Measurements from ENCODE around the gene KCTD10. TPM values are rescaled to one million over a fixed set of nuclear protein-coding genes. Genes with fewer than 3 reads are reported as not detected.

Gene KCTD10
- total and polyA plus RNA-seq, 2 experiments from 2014 or later, result 64.5 to 102 TPM

DNA sequence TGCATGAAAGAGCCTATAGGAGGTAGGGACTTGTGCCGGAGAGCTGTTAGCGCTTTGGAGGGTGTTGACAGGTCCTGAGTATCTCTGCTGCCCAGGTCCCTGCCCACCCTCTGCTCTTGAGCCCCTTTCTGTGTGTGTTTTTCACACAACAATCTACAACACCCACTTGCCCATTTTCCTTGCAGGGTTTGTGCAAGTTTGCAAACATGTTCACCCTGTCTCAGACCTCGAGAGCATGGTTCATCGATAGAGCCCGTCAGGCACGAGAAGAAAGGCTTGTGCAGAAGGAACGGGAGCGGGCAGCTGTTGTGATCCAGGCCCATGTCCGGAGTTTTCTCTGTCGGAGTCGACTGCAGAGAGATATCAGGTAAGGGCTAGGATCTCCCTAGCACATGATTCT is 6.2 kb upstream of the KCTD10 start:
- TF ChIP-seq, protein P1, sequence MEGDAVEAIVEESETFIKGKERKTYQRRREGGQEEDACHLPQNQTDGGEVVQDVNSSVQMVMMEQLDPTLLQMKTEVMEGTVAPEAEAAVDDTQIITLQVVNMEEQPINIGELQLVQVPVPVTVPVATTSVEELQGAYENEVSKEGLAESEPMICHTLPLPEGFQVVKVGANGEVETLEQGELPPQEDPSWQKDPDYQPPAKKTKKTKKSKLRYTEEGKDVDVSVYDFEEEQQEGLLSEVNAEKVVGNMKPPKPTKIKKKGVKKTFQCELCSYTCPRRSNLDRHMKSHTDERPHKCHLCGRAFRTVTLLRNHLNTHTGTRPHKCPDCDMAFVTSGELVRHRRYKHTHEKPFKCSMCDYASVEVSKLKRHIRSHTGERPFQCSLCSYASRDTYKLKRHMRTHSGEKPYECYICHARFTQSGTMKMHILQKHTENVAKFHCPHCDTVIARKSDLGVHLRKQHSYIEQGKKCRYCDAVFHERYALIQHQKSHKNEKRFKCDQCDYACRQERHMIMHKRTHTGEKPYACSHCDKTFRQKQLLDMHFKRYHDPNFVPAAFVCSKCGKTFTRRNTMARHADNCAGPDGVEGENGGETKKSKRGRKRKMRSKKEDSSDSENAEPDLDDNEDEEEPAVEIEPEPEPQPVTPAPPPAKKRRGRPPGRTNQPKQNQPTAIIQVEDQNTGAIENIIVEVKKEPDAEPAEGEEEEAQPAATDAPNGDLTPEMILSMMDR (IDR thresholded peaks at IDR 0.05; ENCODE audit: low read depth, low read length), result no peak
- Histone ChIP-seq H3K4me1 (ENCODE audit: low read depth) (peaks cover 4% of the 10 kb centered on the region), H3K36me3 (peaks cover 47% of the 10 kb centered on the region), H3K27me3 (no peaks in the 10 kb centered on the region), H3K4me3 (no peak overlapping the region), H3K27ac (no peak overlapping the region), H3K9me3 (ENCODE audit: low read depth) (no peaks in the 10 kb centered on the region)
- DNase-seq (ENCODE audit: low read depth in 1 of 2, low spot score in 1 of 2), result no peak

DNA sequence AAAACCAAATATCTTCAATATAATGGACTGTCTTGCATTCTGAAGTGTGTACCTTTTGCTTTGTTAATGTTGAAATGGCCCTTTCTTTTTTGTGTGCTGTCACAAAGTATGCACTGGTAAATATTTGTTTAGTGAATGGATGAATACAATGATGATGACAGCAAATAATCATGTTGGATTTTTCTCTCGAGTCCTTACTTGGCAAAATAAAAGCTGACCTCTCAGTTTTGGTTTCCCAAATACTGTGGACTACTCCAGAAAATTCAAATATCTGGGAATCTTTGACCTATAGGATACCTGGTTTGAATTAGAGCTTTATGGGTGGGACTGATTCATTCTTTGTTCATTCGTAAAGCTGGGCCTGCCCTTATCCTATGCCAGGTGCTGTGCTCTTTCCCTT is 5.8 kb upstream of the KCTD10 start:
- H3K36me3 ChIP-seq, result peaks cover 42% of the 10 kb centered on the region

DNA sequence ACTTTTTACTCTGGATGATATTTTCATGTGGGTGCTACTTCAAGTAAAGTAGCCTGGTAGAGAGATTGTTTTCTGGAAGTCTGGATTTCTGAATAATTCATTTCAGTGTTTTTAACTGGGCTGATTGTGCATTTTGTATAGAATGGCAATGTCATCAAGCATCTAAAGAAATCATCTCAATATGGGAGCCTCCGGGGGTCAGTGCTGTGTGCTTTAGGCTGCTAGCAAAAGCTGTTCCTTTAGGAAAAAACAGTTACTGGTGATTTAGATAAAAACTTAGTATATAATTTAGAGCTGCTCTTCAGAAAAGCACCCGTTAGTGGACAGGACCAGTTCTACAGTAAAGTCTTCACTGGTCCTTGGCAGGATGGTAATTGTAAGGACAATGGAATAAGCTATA is 5.4 kb upstream of the KCTD10 start:
- Histone ChIP-seq H3K36me3 (peaks cover 38% of the 10 kb centered on the region), H3K4me1 (ENCODE audit: low read depth) (peaks cover 6% of the 10 kb centered on the region), H3K27me3 (no peaks in the 10 kb centered on the region), H3K9me3 (ENCODE audit: low read depth) (no peaks in the 10 kb centered on the region), H3K27ac (no peak overlapping the region), H3K4me3 (no peak overlapping the region)
- TF ChIP-seq, protein P1 (IDR thresholded peaks at IDR 0.05; ENCODE audit: low read depth, low read length), result no peak
- DNase-seq (ENCODE audit: low read depth in 1 of 2, low spot score in 1 of 2), result no peak

More for the DNA sequence above, 5.8 kb upstream of the KCTD10 start:
- H3K27ac ChIP-seq, result no peak overlapping the region
- H3K9me3 ChIP-seq (ENCODE audit: low read depth), result no peaks in the 10 kb centered on the region
- no peak overlapping the region for H3K4me3 ChIP-seq
- no peak for DNase-seq (ENCODE audit: low read depth in 1 of 2, low spot score in 1 of 2)
- TF ChIP-seq, protein P1 (IDR thresholded peaks at IDR 0.05; ENCODE audit: low read depth, low read length), result no peak
- no peaks in the 10 kb centered on the region for H3K27me3 ChIP-seq
- H3K4me1 ChIP-seq (ENCODE audit: low read depth), result peaks cover 6% of the 10 kb centered on the region

DNA sequence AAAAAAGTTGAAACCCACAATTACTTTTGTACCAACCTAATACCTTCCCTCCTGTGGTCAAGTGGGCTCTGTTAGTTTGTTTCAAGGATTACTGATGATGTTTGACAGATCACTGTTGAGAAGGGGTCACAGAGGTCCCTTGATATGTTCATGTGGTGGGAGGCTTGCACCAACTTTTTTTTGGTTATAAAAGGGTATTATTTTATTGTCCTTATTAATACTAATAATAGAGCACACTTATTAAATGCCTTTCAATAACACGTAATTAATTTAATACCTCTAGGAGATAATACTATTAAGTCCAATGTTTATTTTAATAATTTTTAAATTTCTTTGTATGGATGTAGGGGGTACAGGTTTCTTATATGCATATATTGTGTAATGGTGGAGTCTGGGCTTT is 4.8 kb upstream of the KCTD10 start:
- TF ChIP-seq, protein P1 (IDR thresholded peaks at IDR 0.05; ENCODE audit: low read depth, low read length), result no peak
- no peaks in the 10 kb centered on the region for H3K9me3 ChIP-seq (ENCODE audit: low read depth)
- H3K36me3 ChIP-seq, result peaks cover 33% of the 10 kb centered on the region
- H3K27ac ChIP-seq, result no peak overlapping the region
- no peak overlapping the region for H3K4me3 ChIP-seq
- DNase-seq (ENCODE audit: low read depth in 1 of 2, low spot score in 1 of 2), result no peak
- H3K4me1 ChIP-seq (ENCODE audit: low read depth), result peaks cover 6% of the 10 kb centered on the region
- no peaks in the 10 kb centered on the region for H3K27me3 ChIP-seq

DNA sequence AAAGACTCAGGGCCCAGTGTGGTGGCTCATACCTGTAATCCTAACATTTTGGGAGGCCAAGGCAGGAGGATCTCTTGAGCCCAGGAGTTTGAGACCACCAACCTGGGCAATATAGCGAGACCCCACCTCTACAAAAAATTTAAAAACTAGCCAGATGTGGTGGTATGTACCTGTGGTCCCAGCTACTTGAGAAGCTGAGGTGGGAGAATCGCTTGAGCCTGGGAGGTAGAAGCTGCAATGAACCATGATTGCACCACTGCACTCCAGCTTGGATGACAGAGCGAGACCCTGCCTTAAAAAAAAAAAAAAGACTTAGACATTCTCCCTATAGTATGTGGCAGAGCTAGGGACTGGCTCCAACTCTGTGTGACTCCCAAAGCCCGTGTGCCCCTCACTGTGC is 3.3 kb upstream of the KCTD10 start:
- Histone ChIP-seq H3K36me3 (peaks cover 18% of the 10 kb centered on the region), H3K4me1 (ENCODE audit: low read depth) (peaks cover 16% of the 10 kb centered on the region), H3K9me3 (ENCODE audit: low read depth) (no peaks in the 10 kb centered on the region), H3K27me3 (no peaks in the 10 kb centered on the region), H3K4me3 (no peak overlapping the region), H3K27ac (no peak overlapping the region)
- DNase-seq (ENCODE audit: low read depth in 1 of 2, low spot score in 1 of 2), result no peak
- TF ChIP-seq, protein P1 (IDR thresholded peaks at IDR 0.05; ENCODE audit: low read depth, low read length), result no peak

DNA sequence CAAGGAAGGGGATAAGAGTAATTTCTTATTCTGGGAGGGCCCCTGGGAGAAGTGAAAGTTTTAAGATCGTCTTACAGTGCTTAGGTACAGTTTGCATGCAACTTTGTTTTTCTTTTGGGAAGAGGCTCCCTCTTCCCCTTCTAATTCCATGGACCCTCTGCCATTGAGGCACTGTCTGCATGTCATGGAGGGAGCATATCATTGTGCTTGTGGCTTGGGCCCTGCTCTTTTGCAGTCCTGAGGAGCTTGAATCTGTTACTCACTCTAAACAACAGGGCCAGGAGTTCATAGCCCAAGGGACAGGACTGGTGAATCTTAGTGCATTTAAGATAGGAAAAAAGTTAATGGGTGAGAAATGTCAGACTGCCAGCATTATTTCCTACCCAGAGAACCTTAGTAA is 2.7 kb upstream of the KCTD10 start:
- no peak overlapping the region for H3K4me3 ChIP-seq
- no peak overlapping the region for H3K27ac ChIP-seq
- H3K4me1 ChIP-seq (ENCODE audit: low read depth), result peaks cover 17% of the 10 kb centered on the region
- no peaks in the 10 kb centered on the region for H3K9me3 ChIP-seq (ENCODE audit: low read depth)
- no peak for DNase-seq (ENCODE audit: low read depth in 1 of 2, low spot score in 1 of 2)
- TF ChIP-seq, protein P1 (IDR thresholded peaks at IDR 0.05; ENCODE audit: low read depth, low read length), result no peak
- peaks cover 12% of the 10 kb centered on the region for H3K36me3 ChIP-seq
- no peaks in the 10 kb centered on the region for H3K27me3 ChIP-seq
